HG02763 (cell line): ENCODE data around the gene MYO15A.

Experiments
- ATAC-seq: cut with Tn5 transposase; IDR thresholded peaks from one replicate; pipeline ENCODE4 v1.9.1; 2021; ENCODE audit warnings: mild to moderate bottlenecking, moderate library complexity; ENCODE audit not compliant: unreplicated experiment

Gene MYO15A

DNA sequence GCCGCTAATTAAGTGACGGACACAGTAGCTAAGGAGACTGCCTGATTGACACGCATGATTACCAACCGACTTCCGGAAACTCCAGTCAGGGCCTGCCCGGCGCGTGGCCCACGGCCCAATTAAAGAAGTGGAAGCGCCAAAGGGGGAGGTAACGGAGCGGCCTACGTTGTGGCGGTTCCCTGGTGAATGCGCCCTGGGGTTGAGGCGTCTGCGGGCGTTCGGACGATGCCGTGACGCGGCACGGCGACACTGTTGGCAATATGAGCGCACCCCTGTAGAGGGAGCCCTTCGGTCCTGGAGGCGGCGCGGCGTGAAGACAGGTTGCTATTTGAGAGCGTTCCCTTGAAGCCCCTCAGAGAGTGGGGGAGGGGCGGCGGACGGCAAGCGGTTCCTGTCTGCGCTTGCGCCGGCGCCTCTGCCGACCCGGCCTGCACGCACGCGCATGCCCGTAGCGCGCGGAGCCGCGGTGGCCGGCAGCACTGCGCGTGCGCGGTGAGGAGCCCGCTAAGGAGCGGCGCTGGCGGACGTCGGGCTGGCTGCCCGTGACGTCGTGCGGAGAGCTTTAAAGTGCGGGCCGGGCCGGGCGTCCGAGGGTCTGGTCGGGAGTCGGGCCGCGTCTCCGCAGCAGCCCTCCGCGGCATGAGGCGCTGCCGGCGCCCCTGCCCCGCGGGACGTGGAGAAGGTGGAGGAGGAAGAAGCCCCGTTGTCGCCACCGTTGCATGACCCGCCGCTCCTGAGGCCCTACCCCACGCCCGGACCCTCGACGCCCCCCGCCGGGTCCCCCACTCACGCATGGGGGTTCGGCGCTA, 75.0 kb downstream of the MYO15A start, which contains the start of gene ALKBH5:
ALKBH5 (plus strand) TSS at position 495 of the 809 bp plus-strand sequence. CDS start 416 bp downstream, outside the sequence.
- peak; percentile 78 for ATAC-seq

DNA sequence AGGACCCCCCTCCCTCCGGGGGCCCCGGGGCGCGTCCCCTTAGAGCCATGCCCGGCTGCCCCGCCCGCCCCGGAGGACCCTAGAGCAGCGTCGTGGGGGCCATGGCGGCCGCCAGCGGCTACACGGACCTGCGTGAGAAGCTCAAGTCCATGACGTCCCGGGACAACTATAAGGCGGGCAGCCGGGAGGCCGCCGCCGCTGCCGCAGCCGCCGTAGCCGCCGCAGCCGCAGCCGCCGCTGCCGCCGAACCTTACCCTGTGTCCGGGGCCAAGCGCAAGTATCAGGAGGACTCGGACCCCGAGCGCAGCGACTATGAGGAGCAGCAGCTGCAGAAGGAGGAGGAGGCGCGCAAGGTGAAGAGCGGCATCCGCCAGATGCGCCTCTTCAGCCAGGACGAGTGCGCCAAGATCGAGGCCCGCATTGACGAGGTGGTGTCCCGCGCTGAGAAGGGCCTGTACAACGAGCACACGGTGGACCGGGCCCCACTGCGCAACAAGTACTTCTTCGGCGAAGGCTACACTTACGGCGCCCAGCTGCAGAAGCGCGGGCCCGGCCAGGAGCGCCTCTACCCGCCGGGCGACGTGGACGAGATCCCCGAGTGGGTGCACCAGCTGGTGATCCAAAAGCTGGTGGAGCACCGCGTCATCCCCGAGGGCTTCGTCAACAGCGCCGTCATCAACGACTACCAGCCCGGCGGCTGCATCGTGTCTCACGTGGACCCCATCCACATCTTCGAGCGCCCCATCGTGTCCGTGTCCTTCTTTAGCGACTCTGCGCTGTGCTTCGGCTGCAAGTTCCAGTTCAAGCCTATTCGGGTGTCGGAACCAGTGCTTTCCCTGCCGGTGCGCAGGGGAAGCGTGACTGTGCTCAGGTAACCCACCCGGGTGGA, 75.8 kb downstream of the MYO15A start:
- ATAC-seq: peak; percentile 5

DNA sequence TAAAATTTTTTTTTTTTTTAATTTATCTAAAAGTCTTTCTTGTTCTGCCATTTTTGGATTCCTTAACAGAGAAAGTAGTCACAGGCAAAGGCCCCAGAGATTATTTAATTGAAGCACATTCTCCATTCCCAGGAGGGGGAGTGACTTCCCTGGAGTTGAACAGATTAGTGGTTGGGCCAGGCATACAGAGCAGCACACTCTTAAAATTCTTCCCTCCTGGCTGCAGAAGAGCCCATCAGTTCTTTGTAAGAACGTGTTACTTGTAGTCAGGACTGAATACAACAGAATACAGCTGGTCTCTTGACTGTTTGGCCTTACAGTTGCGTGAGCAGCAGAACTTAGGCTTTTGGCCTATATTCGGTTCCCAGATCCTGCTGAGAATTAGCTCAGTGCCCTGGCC, 76.8 kb downstream of the MYO15A start:
- ATAC-seq: no peak

DNA sequence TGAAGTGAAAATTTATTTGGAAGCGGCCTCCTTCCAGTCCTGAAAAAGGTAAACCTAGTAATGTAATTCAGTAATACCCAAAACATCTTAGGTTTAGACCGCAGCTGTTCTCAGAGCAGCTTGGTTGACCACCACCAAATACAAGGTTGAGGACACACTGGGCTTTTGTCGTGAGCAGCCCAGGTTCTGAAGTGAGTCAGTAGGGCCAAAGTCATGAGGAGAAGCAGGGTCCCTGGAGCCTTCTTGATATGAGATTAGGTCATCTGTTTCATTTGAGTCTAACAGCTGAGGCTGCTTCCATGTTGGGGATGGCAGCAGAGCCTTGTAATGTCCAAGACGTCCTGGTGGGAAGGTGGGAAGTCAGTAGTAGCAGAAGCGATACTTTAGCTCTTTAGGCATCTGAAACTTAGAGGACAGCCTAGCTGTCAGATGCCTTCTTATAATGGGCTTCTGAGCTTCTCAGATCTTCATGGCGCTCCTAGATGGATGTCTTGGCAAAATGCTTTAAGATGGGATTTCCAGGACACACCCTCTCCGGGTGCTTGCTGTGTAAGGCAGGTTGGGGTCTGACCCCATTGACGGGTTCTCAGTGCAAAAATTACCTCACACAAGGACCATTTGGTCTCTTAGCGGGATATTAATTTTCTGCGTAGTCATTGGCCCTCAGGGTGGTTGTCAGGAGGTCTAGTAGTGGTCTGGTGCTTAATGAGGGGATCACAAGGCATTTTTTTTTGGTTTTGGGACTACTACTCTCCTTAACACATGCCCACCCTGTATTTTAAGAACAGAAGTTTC, 77.5 kb downstream of the MYO15A start:
- no peak for ATAC-seq

DNA sequence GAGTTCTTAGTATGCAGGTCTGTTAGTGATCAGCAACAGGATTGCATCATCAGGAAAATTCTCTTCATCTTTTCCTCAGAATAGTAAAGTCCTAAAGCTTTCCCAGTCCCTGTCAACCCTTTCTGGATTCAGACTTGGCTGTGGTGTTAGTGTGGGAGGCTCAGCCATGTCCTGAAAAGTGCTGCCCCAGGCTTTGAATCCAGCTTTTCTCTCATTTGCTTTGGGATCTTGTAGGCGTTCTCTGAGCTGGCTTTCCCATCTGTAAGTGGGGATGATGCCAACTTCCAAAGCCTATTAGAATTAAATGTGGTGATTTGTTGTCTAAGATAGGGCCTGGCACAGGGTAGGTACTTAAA, 78.0 kb downstream of the MYO15A start:
- ATAC-seq: no peak

DNA sequence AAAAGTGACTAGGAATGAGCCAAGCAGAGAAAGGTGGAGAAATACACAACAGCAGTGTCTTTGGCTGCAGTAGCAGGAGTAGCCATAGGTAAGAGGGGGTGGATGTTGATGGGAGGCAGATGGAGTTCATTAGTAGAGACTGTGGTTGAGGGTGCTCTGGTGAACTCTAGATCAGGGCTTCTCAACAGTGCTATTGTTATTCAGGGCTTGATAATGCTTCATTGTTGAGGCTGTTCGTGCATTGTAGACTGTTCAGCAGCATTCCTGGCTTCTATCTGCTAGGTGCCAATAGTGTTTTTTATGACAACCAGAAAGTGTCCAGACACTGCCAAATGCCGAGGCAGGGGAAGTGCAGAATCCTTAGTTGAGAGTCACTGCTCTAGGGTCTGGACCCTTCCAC, 78.7 kb downstream of the MYO15A start:
- ATAC-seq: no peak

DNA sequence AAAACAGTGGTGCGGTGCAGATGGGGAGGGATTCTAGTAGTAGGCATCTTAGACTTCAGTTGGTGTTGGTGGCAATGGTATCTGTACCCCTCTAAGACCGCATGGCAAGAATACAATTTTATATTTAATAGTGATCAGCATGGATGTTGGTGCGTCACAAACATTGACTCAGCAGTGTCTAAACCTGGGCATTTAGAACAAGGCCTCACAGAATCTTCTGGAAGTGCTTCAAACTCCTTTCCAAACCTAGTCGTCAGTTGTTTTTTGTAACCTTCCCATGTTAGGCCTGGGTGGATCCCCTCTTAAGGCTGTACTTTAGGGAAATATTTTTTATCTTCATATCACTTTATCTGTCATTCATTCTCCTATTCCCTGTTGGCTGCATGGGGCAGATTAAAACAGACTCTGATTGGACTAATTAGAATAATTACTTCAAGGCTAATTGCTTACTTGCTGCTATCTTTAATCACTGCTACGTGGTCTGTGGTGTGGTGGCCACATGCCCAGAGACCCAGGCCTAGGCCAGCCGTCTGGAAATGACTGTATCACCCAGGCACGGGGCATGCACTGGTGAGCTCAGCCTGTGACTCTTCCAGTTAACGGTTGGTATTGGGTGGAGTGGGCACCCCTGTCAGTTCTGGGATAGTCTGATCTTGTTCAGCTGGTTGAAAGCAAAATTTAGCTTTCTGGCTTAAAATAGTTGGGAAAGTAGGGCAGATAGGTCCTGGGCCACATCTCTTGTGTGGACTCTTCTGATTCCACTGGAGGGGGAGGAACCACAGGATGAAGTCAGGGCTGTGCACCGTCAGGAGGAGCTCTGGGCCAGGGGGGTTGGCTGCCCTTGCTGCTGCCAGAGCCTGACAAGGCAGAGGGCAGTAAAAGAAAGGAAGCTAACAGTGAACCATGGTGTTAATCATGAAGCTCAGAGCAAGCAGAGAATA, 79.5 kb downstream of the MYO15A start:
- no peak for ATAC-seq

DNA sequence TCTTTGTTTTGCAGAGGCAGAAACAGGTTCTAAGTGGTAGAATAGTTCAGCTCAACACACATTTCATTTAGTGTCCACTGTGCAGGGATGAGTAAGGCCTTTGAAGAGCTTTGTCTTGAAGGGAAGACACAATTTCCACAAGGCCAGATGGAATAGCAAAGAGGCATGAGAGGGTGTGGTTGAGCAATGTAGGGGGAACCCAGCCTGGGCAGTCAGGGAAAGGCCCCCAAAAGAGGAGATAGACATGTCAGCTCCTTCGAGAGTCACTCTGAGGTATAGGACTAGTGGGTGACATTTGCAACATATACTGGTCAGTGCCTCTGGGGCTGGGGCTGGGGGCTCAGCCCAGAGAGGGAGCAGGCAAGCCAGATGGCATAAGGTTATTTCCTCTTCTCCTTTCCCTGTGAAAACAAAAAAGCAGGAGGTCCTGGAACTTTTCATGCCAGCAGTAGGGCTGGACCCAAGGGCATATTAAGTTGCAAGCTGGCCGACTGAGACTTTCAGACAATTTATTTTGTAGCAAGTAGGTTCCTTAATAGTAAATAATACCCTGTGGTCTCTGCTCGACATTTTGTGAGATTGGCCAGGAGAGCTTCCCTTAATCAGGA, 82.2 kb downstream of the MYO15A start:
- no peak for ATAC-seq

DNA sequence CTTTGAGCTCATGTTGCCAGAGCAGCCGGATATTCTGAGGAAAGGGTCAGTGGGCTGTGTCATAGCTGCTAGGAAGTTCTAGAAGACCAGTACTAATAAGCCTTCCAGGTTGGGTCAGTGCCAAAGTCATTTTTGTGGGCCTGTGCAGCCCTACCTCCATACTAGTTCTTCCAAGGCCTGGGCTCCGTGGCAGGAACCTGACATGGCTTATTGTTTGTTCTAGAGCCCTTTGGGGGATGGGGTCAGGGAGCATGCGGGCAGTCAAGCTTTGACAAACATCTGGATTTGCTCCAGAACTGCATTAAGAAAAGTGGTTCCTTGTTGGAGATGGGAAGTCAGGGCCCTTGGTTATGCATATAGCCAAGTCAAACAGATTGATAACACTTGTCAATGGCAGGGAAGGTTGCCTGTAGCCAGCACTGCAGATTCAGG, 82.7 kb downstream of the MYO15A start:
- ATAC-seq: no peak

DNA sequence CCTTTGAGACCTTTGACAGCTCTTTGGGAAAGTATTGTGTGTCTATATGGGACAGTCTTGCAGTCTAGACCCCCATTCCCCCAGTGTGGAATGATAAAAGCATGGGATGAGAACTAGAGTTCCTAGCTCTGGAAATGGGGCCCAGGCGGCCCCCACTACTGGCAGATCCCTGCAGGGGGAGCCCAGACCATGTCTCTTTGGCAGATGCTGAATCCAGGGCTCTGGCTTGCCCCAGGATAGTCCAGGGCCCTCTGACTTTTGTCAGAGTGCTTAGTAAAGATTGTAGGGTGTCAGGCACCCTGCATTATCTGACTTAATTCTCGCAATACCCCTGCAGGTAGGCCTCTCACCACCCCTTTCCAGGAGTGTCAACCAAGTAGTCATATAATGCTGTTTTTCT, 83.4 kb downstream of the MYO15A start:
- ATAC-seq: no peak

DNA sequence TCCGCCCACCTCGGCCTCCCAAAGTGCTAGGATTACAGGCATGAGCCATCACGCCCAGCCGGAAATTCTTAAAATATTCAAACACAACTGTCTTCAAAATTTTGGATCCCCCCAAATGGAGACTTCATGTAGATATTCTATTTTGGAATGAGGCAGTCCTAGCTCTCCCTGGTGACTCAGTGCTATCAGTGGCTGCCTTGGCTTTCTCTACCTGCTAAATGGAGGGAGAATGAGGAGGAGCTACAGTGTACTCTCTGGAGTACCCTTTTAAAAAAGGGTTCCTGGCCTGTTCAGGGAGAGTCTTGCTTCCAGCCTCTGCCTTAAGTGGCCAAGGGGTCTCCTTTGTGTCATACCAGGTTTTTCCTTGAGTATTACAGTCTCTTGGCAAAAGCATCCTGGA, 85.8 kb downstream of the MYO15A start:
- ATAC-seq: no peak

DNA sequence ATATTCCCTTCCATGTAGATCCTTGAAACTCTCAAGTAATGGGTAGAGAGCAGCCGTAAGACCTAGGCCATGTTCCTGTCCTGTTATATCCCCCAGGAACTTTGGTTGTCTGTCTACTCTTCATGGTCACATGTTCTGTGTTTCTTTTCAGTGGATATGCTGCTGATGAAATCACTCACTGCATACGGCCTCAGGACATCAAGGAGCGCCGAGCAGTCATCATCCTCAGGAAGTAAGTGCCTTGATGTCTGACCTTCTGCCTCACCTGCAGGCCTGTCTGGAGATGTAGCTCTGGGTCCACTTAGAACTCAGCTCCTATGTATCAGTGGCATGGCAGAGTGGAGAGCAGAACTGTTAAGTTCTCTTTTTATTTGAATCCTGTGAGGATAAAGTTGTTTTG, 86.2 kb downstream of the MYO15A start:
- ATAC-seq: no peak

DNA sequence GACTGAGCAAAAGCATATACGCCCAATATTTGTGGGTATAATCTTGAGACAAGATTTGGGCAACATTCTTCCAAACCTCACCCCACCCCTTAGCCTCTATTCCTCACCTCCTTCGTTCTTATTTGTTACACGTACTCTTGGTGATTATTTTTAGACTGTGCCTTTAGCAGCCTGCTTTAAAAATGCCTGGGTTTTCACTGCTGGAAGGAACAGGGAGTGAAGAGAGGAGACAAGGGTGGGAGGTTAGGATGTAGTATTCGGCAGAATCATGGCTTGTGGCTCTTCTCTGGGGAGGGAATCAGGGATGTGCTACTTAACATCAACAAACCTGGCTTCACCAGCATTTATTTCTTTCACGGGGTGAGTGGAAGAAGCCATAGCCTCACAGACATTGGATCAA, 86.7 kb downstream of the MYO15A start:
- ATAC-seq: no peak

DNA sequence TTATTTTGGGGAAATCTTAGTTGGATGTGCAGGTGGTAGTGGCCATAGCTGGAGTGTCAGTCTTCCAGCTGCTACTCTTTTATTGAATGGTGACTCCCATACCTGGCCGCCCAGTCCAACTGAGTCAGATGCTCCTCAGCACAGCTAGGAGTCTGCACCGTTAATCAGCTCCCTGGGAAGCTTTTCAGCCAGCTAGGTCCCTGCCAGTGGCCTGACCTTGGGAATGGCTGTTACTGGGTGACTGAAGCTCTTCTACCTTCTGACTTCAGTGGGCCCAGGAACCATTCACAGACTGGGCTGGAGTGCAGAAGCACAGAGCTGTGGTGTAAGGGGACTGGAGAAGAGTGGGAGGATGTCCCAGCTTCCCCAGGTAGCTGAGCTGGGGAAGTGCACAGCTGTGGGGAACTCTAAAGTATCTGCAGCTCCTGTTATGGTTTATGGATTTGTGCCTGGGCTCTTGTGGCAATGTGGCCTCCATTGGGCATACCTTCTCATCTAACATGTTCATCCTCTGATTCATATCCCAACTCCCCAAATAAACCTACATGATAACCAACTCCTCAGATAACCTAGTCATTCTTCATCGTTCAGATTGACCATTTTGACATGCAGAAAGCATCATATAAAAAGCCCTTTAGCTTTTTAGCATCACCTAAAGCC, 89.1 kb downstream of the MYO15A start:
- no peak for ATAC-seq

DNA sequence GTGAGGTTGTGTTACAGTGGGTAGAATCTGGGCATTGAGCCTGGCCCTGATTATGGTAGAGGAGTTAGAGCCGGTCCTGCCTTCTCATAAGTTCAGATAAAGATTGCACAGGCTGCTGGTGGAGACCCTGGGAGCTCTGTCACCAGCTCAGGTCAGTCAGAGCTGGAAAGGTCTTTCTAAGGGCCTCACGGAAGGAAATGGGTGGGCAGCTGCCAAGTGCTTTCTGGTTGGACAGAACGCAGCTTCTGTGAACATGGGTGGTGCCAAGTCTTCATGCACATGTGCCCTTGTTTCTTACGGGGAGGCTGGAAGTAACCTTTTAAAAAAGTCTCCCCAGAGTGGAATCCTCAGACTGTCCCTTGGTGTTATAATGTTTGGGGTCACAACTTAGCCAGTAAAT, 90.0 kb downstream of the MYO15A start:
- no peak for ATAC-seq

DNA sequence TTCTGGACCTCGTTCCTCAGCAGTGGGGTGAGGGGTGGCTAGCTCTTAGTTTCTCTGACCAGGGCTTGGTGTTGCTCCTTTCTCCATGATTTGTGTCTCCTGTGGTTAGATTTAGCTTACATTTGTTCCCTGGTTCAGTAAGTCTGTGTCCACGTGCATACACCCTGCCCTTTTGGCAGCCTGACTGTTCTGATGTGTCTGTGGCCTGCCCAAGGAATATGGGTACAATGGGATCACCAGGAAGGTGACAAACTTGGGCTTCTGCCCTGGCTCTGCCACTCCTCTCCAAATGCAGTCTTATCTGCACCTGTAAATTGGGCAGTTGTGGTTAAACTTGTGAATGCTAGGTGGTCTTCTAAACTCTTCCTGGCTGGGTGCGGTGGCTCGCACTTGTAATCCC, 92.6 kb downstream of the MYO15A start:
- ATAC-seq: no peak

DNA sequence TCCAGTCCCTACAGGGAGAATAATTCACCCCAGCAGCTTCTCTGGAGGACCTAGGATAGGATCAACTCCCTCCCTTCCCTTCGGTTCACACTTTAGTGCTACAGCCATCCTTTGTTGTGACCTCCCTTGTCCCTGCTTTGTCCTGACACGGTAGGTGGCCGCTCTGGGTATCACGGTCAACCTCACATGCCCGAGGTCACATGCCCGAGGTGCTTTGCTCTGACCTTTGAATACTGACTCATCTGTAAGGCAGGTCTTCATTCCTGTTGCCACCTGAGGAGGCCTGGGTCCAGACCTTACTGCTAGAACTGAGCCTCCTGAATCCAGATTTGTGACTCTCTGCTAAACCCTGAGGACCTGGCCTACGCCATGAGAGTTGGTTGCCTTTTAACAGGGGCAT, 94.8 kb downstream of the MYO15A start:
- no peak for ATAC-seq

DNA sequence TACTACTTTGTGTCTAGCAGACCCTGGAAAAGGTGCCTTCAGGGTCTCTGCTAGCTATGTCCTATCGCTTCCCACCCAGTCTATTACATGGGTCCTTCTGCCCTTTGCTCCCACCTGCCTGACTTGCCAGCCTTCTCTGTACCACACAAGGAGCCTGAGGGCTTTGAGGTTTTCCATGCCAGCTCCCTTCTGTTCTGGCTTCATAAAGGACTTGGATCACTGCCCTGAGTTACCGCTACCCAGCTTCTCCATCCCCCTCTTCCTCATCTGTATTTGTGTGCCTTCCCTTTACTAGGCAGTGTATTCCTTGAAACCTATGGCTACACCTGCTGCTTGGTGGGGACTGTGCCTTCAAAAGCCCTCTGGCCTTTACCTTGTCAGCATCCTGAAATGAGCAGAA, 97.3 kb downstream of the MYO15A start:
- no peak for ATAC-seq

DNA sequence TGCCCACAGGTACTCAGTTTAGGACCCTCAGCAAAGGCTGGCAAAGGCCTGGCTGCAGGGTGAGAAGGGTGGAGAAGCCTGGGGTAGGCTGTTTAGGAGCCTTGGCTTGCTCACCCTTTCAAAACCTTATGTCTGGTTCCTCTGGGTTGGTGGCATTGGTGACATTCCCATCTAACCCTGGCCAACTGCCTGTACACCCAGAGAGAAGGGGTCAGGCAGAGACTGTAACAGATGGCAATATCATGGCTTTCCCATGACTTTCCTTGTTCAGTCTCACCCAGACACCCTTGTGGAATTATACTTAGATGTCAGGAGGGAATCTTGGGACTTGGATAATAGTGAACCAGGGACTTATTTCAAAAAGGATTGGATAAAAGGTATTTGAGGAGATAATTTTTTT, 98.4 kb downstream of the MYO15A start:
- ATAC-seq: no peak
